Measurements from ENCODE around the gene PCDHGA3.
"Not testable (repeated sequence)": the region's sequence is repeated elsewhere in the genome, so short reads cannot be mapped to it uniquely, and the experiment has no call there.

The PCDHGA3 gene

DNA sequence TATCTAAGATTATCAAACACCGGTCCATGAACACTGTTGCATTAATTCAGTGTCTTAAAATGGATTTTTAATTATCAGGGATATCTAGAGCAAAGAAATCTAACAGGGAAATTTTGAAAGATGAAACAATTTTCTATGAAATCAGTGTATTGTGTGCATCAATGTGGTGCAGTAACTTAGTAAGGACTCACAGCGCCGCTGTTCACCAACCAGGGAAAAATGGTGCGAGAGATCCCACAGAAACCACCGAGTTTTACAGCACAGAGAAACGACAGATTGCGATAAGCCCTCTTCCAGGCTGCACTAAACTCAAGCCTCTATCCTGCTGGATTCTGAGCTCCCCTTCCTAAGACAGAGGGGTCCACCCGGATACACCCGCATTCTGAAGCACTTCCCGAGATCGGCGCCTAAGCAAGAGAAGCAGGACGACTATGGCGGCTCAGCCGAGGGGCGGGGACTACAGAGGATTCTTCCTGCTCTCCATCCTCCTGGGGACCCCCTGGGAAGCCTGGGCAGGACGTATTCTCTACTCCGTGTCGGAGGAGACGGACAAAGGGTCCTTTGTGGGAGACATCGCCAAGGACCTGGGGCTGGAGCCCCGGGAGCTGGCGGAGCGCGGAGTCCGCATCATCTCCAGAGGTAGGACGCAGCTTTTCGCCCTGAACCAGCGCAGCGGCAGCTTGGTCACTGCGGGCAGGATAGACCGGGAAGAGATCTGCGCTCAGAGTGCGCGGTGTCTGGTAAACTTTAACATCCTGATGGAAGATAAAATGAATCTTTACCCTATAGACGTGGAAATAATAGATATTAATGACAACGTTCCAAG, 39.1 kb downstream of the PCDHGA3 start, which contains the start of gene PCDHGA7:
PCDHGA7 (plus strand) TSS at position 274 of the 826 bp plus-strand sequence; CDS start at position 432, 158 bp downstream.
- no peaks in the 10 kb centered on the region for H3K79me2 ChIP-seq (ENCODE audit: low read length)
- no peaks in the 10 kb centered on the region for H4K20me1 ChIP-seq (ENCODE audit: insufficient read depth, low read length)
- H3K4me2 ChIP-seq (ENCODE audit: low read length), result no peak within 1 kb of the TSS
- no peak within 1 kb of the TSS for H3K4me3 ChIP-seq (ENCODE audit: low read length)
- no peak within 1 kb of the TSS for H3K27ac ChIP-seq (ENCODE audit: low read length)
- no peaks in the 10 kb centered on the region for H3K36me3 ChIP-seq (replicated peaks; ENCODE audit: low read depth, low read length)
- H2AFZ ChIP-seq (ENCODE audit: low read depth, low read length), result no peak within 1 kb of the TSS
- no peaks in the 10 kb centered on the region for H3K9me3 ChIP-seq (ENCODE audit: insufficient read depth, low read length)
- no peak within 1 kb of the TSS for H3K9ac ChIP-seq (ENCODE audit: low read length)
- TF ChIP-seq, protein P1, sequence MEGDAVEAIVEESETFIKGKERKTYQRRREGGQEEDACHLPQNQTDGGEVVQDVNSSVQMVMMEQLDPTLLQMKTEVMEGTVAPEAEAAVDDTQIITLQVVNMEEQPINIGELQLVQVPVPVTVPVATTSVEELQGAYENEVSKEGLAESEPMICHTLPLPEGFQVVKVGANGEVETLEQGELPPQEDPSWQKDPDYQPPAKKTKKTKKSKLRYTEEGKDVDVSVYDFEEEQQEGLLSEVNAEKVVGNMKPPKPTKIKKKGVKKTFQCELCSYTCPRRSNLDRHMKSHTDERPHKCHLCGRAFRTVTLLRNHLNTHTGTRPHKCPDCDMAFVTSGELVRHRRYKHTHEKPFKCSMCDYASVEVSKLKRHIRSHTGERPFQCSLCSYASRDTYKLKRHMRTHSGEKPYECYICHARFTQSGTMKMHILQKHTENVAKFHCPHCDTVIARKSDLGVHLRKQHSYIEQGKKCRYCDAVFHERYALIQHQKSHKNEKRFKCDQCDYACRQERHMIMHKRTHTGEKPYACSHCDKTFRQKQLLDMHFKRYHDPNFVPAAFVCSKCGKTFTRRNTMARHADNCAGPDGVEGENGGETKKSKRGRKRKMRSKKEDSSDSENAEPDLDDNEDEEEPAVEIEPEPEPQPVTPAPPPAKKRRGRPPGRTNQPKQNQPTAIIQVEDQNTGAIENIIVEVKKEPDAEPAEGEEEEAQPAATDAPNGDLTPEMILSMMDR (IDR thresholded peaks at IDR 0.05; ENCODE audit: low read depth, low read length), result no peak
- no peak for TF ChIP-seq EZH2phosphoT487 (IDR thresholded peaks at IDR 0.05; ENCODE audit: low read depth)
- no peaks in the 10 kb centered on the region for H3K27me3 ChIP-seq (ENCODE audit: low read depth, low read length)
- no peaks in the 10 kb centered on the region for H3K4me1 ChIP-seq (ENCODE audit: low read length)

DNA sequence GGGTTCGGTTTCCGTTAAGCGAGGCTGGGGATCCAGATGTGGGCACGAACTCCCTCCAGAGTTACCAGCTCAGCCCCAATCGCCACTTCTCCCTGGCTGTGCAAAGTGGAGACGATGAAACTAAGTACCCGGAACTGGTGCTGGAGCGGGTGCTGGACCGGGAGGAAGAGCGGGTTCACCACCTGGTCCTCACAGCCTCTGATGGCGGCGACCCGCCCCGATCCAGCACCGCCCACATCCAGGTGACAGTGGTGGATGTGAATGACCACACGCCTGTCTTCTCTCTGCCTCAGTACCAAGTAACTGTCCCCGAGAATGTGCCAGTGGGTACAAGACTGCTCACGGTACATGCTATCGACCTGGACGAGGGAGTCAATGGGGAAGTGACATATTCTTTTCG, 39.7 kb downstream of the PCDHGA3 start:
- Histone ChIP-seq H3K4me3 (ENCODE audit: low read length) (no peak overlapping the region), H3K4me1 (ENCODE audit: low read length) (no peaks in the 10 kb centered on the region), H4K20me1 (ENCODE audit: insufficient read depth, low read length) (no peaks in the 10 kb centered on the region), H3K79me2 (ENCODE audit: low read length) (no peaks in the 10 kb centered on the region), H3K36me3 (replicated peaks; ENCODE audit: low read depth, low read length) (no peaks in the 10 kb centered on the region), H3K9me3 (ENCODE audit: insufficient read depth, low read length) (no peaks in the 10 kb centered on the region), H3K27ac (ENCODE audit: low read length) (no peak overlapping the region), H2AFZ (ENCODE audit: low read depth, low read length) (no peak overlapping the region), H3K4me2 (ENCODE audit: low read length) (no peak overlapping the region), H3K9ac (ENCODE audit: low read length) (no peak overlapping the region), H3K27me3 (ENCODE audit: low read depth, low read length) (no peaks in the 10 kb centered on the region)
- no peak for TF ChIP-seq EZH2phosphoT487 (IDR thresholded peaks at IDR 0.05; ENCODE audit: low read depth)
- TF ChIP-seq, protein P1 (IDR thresholded peaks at IDR 0.05; ENCODE audit: low read depth, low read length), result no peak

DNA sequence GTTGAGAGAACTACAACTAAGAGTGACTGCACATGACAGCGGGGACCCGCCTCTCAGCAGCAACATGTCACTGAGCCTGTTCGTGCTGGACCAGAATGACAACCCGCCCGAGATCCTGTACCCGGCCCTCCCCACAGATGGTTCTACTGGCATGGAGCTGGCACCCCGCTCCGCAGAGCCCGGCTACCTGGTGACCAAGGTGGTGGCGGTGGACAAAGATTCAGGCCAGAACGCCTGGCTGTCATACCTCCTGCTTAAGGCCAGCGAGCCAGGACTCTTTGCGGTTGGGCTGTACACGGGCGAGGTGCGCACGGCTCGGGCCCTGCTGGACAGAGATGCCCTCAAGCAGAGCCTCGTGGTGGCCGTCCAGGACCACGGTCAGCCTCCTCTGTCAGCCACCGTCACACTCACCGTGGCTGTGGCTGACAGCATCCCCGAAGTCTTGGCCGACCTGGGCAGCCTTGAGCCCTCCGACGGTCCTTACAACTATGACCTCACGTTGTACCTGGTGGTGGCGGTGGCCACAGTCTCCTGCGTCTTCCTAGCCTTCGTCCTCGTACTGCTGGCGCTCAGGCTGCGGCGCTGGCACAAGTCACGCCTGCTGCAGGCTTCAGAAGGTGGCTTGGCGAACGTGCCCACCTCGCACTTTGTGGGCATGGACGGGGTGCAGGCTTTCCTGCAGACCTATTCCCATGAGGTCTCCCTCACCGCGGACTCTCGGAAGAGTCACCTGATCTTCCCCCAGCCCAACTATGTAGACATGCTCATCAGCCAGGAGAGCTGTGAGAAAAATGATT, 41.0 kb downstream of the PCDHGA3 start:
- no peaks in the 10 kb centered on the region for H3K27me3 ChIP-seq (ENCODE audit: low read depth, low read length)
- H2AFZ ChIP-seq (ENCODE audit: low read depth, low read length), result no peak overlapping the region
- H3K4me3 ChIP-seq (ENCODE audit: low read length), result no peak overlapping the region
- no peaks in the 10 kb centered on the region for H3K9me3 ChIP-seq (ENCODE audit: insufficient read depth, low read length)
- H3K79me2 ChIP-seq (ENCODE audit: low read length), result no peaks in the 10 kb centered on the region
- no peaks in the 10 kb centered on the region for H3K36me3 ChIP-seq (replicated peaks; ENCODE audit: low read depth, low read length)
- no peaks in the 10 kb centered on the region for H4K20me1 ChIP-seq (ENCODE audit: insufficient read depth, low read length)
- no peak overlapping the region for H3K4me2 ChIP-seq (ENCODE audit: low read length)
- no peak overlapping the region for H3K9ac ChIP-seq (ENCODE audit: low read length)
- no peaks in the 10 kb centered on the region for H3K4me1 ChIP-seq (ENCODE audit: low read length)
- H3K27ac ChIP-seq (ENCODE audit: low read length), result no peak overlapping the region
- TF ChIP-seq EZH2phosphoT487 (IDR thresholded peaks at IDR 0.05; ENCODE audit: low read depth), result no peak
- TF ChIP-seq, protein P1 (IDR thresholded peaks at IDR 0.05; ENCODE audit: low read depth, low read length), result no peak

DNA sequence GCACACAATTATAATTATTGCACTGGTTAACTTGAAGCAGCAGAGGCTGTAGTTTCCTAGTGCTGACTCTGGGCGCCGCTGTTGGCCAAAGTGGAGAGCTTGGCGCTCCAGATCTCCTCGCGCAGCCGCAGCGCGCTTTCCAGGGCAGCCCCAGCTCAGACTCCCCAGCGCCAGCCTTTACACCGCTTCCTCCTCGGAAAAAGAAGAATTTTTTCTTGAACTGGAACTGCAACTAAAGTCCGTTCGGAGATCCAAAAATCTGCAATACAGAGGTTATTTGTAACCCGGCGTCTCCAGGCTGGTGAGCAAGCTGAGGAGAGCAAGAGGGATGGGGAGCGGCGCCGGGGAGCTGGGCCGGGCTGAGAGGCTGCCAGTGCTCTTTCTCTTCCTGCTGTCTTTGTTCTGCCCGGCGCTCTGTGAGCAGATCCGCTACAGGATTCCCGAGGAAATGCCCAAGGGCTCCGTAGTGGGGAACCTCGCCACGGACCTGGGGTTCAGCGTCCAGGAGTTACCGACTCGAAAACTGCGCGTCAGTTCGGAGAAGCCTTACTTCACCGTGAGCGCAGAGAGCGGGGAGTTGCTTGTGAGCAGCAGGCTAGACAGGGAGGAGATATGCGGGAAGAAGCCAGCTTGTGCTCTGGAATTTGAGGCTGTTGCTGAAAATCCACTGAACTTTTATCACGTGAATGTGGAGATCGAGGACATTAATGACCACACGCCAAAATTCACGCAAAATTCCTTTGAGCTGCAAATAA, 44.1 kb downstream of the PCDHGA3 start, which contains the start of gene PCDHGB4:
PCDHGB4 (plus strand) TSS at position 142 of the 755 bp plus-strand sequence; CDS start at position 329, 187 bp downstream.
- H3K4me2 ChIP-seq (ENCODE audit: low read length); H3K79me2 ChIP-seq (ENCODE audit: low read length); H3K9me3 ChIP-seq (ENCODE audit: insufficient read depth, low read length); H3K9ac ChIP-seq (ENCODE audit: low read length); H3K36me3 ChIP-seq (replicated peaks; ENCODE audit: low read depth, low read length); H3K4me1 ChIP-seq (ENCODE audit: low read length); H3K27me3 ChIP-seq (ENCODE audit: low read depth, low read length); H3K4me3 ChIP-seq (ENCODE audit: low read length); H4K20me1 ChIP-seq (ENCODE audit: insufficient read depth, low read length); H2AFZ ChIP-seq (ENCODE audit: low read depth, low read length); H3K27ac ChIP-seq (ENCODE audit: low read length): not testable (repeated sequence)

Measured in OCI-LY3 (cell line).